ENCODE measurements around the gene KCNQ1. TPM values are rescaled to one million over a fixed set of nuclear protein-coding genes. Genes with fewer than 3 reads are reported as not detected.

KCNQ1 gene
- total RNA-seq, 1 donor from 2014 or later, result 1.1 TPM

DNA sequence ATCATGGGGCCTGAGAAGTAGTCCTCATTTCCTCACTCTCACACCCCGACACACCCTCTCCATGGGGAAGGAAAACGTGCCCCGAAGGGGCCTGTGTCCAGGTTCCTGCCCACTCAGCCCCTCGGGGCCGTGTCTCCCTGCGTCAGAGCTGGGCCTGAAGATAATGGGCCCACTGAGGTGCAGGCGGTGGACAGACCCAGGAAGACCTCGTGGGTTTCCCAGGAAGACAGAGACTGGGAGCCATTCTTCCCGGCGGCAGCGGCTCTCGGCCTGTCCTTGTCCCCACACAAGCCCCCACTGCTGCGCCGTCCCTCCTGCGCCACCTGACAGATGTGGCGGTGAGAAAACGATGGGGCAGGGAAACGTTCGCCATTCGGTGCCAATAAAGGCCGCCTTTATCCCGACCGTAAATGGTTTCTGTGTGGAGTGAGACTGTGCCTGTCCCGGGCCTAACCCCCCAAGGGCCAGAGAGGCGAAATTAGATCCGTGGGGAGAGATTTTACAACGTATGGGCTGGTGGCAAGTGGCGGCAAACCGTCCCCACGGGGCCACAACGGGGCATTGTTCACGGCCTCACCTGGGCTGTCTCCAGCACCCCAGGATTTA lies 351.8 kb downstream of the KCNQ1 start:
- no peak for DNase-seq (ENCODE audit: extremely low read depth, low read depth, low spot score)

DNA sequence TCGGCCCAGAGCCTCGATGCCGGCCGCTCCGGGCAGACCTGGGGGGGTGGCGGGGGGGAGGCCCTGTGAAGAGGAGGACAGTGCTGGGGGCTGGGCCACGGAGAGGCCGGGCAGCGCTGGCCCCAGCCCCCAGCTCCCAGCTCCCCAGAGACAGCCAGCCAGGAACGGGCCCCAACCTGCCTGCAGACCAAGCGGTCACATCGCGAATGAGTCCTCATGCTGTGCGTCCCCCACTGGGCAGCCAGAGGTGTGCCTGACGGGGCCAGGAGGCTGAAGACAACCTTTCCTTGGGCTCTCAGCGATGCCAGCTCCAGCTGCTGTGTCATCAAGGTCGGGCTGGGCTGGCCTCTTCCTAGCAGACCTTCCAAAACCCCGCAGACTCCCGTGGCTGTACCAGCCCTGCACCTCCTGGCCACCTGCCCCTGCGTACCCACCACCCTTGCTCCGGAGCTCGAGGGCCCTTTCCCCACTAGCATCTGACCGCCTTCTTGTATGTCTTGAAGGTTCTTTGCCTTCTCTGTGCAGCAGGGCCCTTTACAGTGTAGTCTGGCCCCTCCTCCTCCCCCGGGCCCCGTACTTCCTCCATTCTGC lies 352.4 kb downstream of the KCNQ1 start:
- DNase-seq (ENCODE audit: extremely low read depth, low read depth, low spot score), result no peak

DNA sequence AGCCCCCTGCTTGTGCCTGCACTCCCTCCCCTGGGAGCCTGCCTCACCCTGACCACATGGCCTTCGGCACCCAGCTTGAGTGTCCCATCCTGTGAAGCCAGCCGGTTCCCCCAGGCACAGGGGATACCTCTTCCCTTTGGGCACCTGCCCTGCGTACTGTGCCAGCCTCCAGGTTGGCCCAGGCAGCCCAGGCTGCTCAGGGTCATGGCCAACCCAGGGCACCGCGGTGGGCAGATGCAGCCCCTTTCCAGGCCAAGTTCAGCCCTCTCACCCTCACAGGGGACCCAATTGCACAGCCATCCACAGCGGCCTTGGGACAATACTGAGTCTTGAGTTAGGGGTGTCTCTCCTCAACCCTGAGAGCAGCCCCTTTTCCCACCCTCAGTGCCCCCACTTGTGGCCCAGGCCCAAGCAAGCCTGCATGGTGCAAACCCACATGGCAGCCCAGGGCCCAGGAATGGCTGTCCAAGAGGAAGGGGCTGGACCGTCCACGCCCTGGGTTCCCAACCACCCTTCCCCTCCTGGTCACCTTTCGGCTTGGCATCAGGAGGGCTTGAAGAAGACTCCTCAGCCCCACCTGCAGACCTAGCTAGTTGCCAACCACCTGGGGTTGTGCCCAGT lies 353.0 kb downstream of the KCNQ1 start:
- no peak for DNase-seq (ENCODE audit: extremely low read depth, low read depth, low spot score)

DNA sequence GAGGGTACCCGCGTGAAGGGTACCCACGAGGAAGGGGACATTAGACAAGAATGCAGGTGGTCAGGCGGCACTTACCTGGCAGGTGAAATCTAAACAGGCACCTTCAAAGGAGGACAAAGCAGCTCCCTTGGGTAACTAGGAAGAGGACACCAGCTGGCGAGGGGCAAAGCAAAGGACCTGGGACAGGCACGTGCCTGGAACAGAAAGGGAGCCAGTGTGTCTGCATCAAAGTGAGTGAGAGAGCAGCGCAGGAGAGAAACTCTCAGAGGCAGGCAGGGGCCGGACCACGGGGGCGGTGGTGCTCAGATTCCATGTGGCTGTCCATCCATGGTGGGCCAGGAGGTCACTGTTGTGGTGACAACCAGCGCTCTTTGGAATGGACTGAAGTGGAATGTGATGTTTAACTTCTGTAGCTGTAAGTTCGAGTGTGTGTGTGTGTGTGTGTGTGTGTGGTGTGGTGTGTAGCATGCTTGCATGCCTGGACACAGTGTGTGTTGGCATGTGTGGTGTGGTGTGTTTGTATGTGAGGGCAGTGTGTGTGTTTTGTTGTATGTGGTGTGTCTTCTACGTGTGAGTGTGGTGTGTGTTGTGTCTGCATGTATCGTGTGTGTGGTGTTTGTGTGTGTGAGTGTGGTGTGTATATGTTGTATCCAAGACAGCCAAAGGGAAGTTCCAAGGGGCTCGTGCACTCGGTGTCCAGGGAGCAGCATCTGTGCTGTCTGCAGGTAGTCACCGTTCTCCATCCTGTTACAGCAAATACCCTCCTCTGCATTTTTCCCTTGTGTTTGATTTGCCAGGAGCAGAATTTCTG lies 354.3 kb downstream of the KCNQ1 start:
- DNase-seq (ENCODE audit: extremely low read depth, low read depth, low spot score), result no peak

DNA sequence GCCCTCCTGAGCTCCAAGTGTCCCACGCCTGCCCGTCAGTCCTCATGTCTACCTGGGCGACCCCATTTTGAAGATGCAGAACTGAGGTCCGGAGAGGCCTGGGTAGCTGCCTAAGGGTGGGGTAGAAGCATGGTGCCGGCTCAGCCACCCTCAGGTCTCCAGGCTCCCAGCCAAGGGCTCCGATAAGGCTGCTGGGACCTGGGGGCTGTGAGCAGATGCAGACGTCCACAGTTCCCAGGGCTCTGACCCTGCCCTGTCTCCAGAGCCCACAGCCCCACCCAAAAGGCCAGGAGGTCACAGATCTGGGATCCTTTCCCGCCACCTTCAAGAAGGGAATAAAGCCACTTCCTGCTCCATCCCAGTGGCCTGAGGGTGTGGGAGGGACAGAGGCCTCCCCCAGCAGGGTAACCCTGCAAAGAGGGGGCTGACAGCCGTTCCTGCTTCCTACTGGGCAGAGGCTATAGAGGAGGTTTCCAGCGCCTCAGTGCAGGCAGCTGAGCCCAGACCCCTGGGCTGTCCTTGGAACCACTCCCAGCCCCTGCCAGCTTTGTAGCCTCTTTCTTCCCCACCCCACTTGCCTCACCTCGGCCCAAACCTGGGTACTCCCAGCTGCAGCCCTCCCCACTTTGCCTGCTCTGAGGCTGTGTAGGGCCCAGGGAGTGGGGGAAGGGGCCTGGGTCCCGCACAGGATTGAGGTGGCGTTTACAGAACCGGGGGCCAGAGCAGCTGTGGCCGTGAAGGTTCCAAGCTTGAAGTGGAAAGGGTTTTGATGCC lies 355.3 kb downstream of the KCNQ1 start:
- no peak for DNase-seq (ENCODE audit: extremely low read depth, low read depth, low spot score)

DNA sequence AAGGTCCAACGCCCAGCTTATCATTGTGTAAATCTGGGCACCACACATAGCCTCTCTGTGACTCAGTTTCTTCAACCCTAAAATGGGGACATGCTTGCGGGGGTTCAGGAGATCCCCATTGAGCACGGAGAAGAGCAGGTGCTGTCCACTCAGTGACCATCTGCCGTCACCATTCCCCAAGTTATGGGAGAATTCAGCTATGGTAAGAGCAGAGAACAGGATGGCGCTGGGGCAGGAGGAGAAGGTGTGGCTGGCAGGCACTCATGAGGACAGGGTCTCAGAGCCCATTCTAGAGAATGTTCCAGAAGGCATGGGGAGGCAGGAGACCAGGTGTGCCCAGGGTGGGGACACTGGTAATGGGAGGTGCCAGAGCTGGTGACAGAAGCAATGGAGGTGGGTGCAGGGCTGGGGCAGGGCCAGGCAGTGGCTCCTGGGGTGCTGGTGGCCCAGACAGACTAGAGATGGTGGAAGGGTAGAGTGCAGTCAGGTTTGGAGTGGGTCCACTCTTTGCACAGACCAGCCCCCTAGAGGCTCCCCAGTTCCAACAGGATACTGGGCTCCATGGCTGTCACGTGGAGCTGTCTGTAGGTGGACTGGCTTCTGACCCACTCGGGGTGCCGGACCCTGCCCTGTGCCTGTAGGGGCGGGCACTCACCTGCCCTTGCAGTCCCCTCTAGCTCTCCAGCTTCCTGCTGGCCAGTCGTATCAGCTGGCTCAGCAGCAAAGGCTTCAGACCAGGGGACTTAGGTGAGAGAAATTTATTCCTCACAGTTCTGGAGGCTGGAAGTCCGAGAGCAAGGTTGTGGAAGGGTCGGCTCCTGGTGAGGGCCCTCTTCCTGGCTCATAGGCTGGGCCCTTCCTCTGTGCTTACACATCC lies 356.1 kb downstream of the KCNQ1 start:
- DNase-seq (ENCODE audit: extremely low read depth, low read depth, low spot score), result no peak

DNA sequence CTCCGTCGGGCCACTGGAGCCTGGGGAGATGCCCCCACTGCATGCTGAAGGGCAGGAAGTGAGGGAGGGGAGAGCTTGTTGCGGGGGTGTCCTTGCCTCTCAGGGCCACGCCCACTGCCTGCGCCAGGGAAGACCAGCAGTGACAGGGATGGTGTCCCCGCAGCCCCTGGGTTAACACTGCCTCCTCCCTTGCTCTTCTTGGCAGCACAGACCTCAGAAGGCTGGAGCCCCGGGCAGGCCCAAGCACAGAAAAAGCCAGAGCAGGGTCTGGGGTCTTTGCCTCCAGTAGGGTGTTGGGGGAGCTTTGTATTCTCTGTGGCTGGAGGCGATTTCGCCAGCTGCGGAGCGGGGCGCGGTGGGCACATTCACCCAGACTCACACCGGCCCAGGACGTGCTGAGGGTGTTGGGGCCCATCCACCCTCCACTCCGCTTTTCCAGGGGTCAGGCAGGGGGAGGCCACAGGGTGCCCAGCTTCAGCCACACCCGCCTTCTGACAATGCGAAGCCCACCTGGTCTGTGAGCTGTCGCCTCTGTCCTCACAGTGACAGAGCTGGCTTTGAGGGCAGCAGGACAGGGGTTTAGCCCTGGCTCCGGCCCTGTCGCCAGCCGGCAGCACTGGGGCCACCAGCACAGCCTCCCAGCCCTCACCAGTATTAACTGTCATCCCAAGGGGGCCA lies 357.0 kb downstream of the KCNQ1 start:
- DNase-seq (ENCODE audit: extremely low read depth, low read depth, low spot score), result no peak

DNA sequence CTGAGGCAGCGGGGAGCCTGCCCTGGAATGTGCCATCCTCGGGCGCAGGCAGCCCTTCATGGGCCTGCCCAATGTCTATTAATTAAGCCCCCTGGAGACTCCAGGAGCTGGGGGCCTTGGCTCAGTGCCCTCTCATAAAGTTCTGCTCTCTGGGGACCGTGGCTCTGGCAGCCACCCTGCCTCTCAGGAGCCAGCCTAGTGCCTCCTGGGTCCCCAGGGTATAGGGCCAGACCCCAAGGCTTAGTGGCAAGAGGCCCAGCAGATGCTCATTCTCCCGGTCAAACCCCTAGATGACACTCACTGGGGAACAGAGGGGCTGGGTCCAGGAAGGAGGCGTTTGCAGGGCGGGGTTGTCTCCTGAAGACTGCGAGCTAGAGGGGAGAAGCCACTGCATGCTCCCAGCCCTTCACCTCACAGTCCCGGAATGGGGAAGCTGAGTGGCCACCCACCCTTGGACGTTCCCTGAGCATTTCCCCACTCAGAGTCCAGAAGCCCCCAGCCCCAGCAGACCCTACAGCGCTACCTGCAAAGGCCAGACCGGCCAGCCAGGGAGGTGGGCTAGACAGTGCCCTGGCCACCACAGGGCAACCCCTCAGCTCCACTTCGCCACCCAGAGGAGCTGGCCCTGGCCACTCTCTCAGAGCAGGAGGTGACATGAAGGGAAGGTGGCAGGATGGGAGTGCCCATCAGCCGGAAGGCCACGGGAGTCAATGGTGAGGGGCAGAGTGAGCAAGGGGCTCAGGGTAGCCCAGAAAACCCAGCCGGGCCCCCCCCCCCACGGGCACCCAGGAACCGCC lies 357.8 kb downstream of the KCNQ1 start:
- DNase-seq (ENCODE audit: extremely low read depth, low read depth, low spot score), result no peak

DNA sequence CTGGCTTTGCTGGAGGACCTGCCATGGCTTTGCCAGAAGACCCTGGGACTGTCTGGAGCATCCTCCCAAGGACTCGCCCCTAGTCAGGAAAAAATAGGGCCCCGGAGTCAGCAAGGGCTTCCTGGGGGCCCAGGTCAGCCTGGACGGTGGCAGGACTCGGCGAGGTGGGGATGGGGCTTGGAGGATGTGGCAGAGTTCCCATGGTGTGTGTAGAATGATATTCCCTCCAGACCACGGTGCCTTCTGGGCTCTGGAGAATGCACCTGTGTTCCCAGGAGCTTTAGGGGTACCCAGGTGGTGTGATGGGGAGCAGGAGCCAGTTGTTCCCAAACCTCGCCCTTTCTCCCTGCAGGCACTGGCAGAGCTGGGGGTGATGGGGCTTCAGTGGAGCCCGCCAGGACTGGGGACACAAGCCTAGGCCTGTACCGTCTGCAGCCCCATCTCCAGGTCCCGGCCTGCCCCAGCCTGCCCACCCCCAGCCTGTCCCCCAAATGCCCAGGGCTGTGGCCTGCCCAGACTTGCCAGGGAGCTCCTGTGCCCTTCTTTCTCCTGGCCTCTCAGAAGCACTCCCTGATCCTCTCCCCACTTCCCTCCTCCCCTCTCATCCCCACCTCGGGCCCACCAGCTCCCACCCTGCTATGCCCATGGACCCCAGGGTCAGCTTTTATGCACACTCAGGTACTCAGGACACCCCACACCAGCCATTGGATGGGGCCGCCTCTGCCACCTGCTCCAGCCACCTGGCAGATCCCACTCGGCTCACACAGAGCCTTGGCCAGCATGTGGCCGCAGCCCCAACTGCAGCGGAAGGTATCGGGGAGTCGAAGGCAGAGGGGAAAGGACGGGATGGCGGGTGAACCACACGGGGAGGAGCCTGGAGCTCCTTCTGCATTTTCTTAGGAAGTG lies 358.6 kb downstream of the KCNQ1 start:
- no peak for DNase-seq (ENCODE audit: extremely low read depth, low read depth, low spot score)

DNA sequence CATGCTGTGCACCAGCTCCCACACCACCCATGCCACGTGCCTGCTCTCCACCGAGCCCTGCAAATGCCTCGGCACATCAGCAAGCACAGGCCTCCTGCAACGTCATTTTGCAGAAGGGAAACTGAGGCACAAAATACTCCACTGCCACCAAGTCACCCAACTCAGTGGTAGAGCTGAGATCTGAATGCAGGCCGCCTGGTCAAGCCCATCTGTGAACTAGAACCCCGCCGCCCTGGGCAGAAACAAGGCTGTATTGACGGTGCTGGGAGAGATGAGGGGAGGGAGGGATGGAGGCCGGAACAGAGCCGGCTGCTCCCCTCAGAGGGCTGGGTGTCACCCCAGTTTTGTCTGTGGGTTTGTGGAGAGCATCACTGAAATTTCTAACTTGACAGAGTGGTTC lies 359.4 kb downstream of the KCNQ1 start:
- no peak for DNase-seq (ENCODE audit: extremely low read depth, low read depth, low spot score)

DNA sequence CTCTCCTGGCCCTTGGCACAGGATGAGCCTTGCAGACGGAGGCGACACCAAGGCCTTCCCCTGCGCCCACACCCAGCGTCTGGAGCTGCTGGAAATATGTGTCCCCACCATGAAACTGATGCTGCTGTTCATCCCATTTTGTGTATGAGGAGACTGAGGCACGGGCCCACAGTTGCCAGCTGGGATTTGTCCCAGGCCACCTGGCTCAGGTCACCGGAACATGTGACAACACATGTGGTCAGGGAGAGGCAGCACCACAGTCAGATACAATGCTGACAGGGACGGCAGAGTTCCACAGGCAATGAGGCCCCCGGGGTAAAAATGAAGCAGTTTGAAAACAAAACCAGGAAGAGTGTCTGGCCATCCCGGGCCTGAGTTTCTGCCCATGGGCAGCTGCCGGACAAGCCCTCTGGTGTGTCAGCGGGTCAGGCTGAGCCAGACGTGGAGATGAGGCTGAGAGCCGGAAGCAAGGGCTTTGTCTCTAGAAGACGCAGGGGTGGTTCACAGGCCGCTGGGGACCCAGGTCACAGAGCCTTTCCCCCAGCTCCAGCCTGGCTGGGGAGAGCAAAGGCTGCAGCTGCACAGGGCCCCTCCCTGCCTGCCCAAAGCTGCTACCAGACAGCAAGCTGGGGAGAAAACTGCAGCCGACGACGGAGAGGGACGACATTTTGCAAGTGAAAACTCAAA lies 360.0 kb downstream of the KCNQ1 start:
- DNase-seq (ENCODE audit: extremely low read depth, low read depth, low spot score), result no peak

DNA sequence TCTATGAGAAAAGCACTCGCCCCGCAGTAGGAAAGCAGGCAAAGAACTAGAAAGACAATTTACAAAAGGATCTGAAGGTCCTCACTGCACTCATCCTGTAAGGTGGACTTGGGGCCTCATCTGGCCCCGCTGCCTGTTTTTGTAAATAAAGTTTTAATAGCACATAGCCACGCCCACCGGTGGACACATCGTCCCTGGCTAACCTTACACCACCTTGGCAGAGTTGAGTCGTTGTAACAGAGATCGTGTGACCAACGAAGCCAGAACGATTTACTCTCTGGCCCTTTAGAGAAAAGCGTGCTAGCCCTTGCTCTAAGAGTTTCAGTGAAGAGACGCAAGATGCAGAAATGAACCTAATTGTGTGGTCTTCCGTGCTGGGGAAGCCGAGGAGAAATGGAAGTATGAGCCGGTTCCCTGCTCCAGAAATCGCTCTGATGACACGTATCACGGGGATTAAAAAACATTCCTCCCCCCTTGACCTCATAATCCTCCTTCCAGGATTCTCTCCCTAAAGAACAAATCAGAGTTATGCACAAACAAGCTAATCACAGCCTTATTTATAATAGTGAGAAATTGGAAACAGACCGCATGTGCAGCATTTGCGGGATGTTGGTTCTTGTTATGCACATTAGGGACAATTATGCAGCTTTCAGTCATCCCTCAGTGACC lies 360.7 kb downstream of the KCNQ1 start:
- no peak for DNase-seq (ENCODE audit: extremely low read depth, low read depth, low spot score)

DNA sequence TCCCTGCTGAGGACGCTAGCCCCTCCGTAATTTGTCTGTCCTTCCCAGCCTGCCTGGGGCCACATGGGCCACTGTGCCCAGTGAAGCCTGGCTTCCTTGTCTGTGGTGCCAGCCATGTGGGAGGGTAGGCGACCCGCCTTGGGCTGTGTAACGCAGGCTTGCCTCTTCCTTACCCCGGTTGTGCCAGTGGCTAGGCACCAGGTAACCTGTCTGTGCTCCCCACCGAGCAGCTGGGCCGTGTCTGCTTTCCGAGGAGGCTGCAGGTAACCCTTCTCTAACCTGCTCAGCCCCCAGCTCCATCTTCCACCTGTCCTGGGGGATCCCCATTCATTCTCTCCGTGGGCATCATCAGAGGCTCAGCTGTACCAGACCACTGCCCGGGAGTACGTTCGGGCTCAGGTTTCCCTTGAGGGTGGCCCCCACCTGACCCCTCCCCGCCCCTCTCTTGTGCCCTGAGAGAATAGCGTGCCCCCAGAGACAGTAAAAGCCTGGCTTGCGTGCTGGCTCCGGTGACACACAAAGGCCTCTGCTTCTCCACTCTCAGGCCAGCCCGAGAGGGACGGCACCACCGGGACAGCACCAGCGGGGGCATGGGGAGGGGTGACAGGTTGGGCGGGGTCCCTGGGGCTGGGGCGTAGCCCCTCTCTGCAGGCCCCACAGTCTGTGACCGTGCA lies 361.7 kb downstream of the KCNQ1 start:
- DNase-seq (ENCODE audit: extremely low read depth, low read depth, low spot score), result no peak

DNA sequence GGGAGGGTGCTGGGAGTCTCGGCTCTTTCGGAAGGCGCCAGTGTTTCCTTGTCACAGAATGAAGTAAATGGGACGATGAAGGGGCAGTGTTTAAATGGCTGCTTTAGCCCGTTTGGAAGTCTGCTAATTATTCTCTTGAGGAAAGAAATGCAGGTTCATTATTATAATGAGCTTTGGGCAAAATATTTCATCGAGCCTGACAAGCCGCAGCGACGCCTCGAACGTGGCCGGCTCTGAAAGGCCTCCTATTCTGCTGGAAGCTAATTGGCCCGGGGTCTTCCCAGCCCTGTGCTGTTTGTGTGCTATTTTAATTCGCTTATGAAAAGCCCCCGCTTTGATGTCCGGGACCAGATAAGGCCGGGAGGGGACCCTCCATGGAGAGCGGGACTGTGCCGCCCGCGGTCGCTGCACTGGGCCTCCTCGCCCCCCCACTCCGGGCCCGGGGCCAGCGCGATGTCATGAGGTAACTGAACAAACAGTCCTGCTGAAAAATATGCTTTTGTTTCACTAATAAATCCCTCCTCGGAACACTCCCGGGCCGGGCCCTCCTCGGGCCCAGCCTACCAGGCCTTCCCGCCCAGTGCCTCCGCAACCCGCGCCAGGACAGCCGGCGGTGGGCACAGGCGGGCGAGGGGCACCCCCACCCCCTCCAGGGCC lies 362.3 kb downstream of the KCNQ1 start:
- no peak for DNase-seq (ENCODE audit: extremely low read depth, low read depth, low spot score)

DNA sequence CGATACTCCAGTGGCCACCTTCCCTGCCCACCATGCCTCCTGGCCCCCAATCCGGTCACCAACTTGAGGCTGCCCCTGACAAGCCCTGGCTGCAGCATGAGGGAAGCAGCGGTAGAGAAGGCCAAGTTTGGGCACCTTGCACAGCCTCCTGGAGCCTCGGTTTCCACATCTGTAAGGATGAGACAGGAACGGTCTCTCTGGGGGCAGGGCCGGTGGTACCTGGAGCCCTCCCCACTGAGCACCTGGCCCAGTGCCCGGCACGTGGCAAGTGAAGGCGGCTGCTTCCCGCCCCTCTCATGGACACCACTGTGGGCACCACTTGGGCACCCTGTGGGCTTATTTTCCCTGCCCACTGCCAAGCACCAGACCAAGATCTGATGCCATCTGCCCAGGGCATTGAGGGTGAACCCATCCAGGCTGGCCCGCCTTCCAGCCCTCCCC lies 363.0 kb downstream of the KCNQ1 start:
- DNase-seq (ENCODE audit: extremely low read depth, low read depth, low spot score), result no peak
